Endodermal cell (in vitro differentiated cells): ENCODE data around the gene TEX264. TPM values are rescaled to one million over a fixed set of nuclear protein-coding genes. Genes with fewer than 3 reads are reported as not detected.

Experiments used
- DNase-seq: peaks from one replicate; pipeline ENCODE4 v3.0.0-alpha.2; 2017
- H3K27ac ChIP-seq: 2 replicates; pipeline ENCODE4 v1.5.1; 2013; ENCODE audit warnings: mild to moderate bottlenecking, low read depth, low read length, moderate library complexity
- H3K27me3 ChIP-seq: 2 replicates; pipeline ENCODE4 v1.6.1; 2013; ENCODE audit warnings: mild to moderate bottlenecking, low read length, moderate library complexity; ENCODE audit not compliant: insufficient read depth, control insufficient read depth, poor library complexity, severe bottlenecking
- H3K36me3 ChIP-seq: 2 replicates; pipeline ENCODE4 v1.7.0; 2013; ENCODE audit warnings: mild to moderate bottlenecking, low read length, moderate library complexity; ENCODE audit not compliant: control insufficient read depth, insufficient read depth
- H3K4me1 ChIP-seq: one replicate; pipeline ENCODE4 v1.7.0; 2013; ENCODE audit warnings: low read length; ENCODE audit not compliant: control insufficient read depth, insufficient read depth
- H3K4me3 ChIP-seq: 2 replicates; pipeline ENCODE4 v1.5.1; 2013; ENCODE audit warnings: mild to moderate bottlenecking, low read length, moderate library complexity
- H3K9ac ChIP-seq: 2 replicates; pipeline ENCODE4 v1.6.1; 2013; ENCODE audit warnings: mild to moderate bottlenecking, low read length, moderate library complexity; ENCODE audit not compliant: poor library complexity, severe bottlenecking; ENCODE audit errors: extremely low read depth
- H3K9me3 ChIP-seq: 2 replicates; pipeline ENCODE4 v1.6.1; 2013; ENCODE audit warnings: mild to moderate bottlenecking, low read length, moderate library complexity; ENCODE audit not compliant: control insufficient read depth
- H3K27ac Mint-ChIP-seq: 2 replicates; pipeline ENCODE4 v1.8.0; 2020; ENCODE audit warnings: mixed read lengths
- H3K27me3 Mint-ChIP-seq: 2 replicates; pipeline ENCODE4 v1.8.0; 2021; ENCODE audit warnings: mild to moderate bottlenecking, mixed read lengths; ENCODE audit not compliant: insufficient read depth
- H3K36me3 Mint-ChIP-seq: 2 replicates; pipeline ENCODE4 v1.8.0; 2020; ENCODE audit warnings: low read depth, mixed read lengths
- H3K4me1 Mint-ChIP-seq: 2 replicates; pipeline ENCODE4 v1.8.0; 2020; ENCODE audit warnings: mixed read lengths
- H3K4me3 Mint-ChIP-seq: 2 replicates; pipeline ENCODE4 v1.8.0; 2020; ENCODE audit warnings: mild to moderate bottlenecking, moderate library complexity, mixed read lengths
- H3K9me3 Mint-ChIP-seq: 2 replicates; pipeline ENCODE4 v1.8.0; 2020; ENCODE audit warnings: mild to moderate bottlenecking, mixed read lengths
- WGBS, 2 experiments: methylation state at CpG; one replicate each; pipeline versions ENCODE4 v1.1.5 to v1.1.7; 2013; ENCODE audit warnings: missing lambda C conversion rate in 2 of 2, mixed read lengths in 1 of 2; ENCODE audit not compliant: insufficient coverage in 1 of 2, insufficient read length in 1 of 2; 5-methylcytosine and 5-hydroxymethylcytosine counted together
- total RNA-seq, 2 donors: library from RNA; stranded (reverse); fragmentation: NEBNext Ultra II Directional in 1 of 2; extraction: Animal tissue kit (Norgen Biotek cat#: 25700) in 1 of 2; gene quantifications; 2 replicates in 1 of 2; 3 replicates in 1 of 2; pipeline ENCODE4 v1.2.1, GENCODE V29; 2021
- TF ChIP-seq, protein P1 (sequence below): fragments of 200-600 bp; sonication (generic); conservative IDR thresholded peaks from 2 replicates; pipeline ENCODE4 v1.5.0; 2021; ENCODE audit warnings: antibody characterized with exemption, mild to moderate bottlenecking

The TEX264 gene
- total RNA-seq, 2 donors from 2014 or later = 21.1 to 24.9 TPM

DNA sequence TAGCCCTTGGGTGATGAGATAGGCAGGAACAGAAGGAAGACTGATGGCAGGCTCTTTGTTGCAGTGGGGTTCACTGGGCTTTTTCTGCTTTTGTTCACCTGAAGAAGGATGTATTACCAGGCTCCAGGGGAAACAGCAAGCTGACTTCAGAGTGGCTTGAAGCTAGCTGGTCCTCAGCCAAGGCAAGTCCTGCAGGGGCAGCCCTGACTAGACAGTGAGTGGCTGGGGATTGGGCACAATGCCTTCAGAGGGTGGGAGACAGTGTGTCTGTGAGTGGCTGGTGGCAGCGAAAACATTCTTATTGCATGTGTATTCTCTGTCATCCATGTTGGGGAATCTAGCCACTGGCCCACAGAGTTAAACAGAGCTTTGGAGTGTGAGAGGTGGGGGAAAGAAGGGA, 2.3 kb upstream of the TEX264 start:
- Mint-ChIP-seq H3K27me3 (no peaks in the 10 kb centered on the region), H3K9me3 (no peaks in the 10 kb centered on the region), H3K36me3 (peaks cover 8% of the 10 kb centered on the region), H3K4me1 (peaks cover 37% of the 10 kb centered on the region), H3K27ac (peak overlapping the region; percentile 89), H3K4me3 (no peak overlapping the region)
- DNase-seq = no peak
- H3K36me3 ChIP-seq = peaks cover 20% of the 10 kb centered on the region
- no peaks in the 10 kb centered on the region for H3K27me3 ChIP-seq
- H3K4me3 ChIP-seq = no peak overlapping the region
- H3K27ac ChIP-seq = no peak overlapping the region
- 82% methylated on average over 1 of the region's 1 CpG; no CpG with 5 or more reads in 1 of the 2 experiments for WGBS, 2 experiments
- H3K9me3 ChIP-seq = no peaks in the 10 kb centered on the region
- H3K9ac ChIP-seq = no peak overlapping the region
- TF ChIP-seq, protein P1, sequence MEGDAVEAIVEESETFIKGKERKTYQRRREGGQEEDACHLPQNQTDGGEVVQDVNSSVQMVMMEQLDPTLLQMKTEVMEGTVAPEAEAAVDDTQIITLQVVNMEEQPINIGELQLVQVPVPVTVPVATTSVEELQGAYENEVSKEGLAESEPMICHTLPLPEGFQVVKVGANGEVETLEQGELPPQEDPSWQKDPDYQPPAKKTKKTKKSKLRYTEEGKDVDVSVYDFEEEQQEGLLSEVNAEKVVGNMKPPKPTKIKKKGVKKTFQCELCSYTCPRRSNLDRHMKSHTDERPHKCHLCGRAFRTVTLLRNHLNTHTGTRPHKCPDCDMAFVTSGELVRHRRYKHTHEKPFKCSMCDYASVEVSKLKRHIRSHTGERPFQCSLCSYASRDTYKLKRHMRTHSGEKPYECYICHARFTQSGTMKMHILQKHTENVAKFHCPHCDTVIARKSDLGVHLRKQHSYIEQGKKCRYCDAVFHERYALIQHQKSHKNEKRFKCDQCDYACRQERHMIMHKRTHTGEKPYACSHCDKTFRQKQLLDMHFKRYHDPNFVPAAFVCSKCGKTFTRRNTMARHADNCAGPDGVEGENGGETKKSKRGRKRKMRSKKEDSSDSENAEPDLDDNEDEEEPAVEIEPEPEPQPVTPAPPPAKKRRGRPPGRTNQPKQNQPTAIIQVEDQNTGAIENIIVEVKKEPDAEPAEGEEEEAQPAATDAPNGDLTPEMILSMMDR = no peak
- H3K4me1 ChIP-seq = no peaks in the 10 kb centered on the region

DNA sequence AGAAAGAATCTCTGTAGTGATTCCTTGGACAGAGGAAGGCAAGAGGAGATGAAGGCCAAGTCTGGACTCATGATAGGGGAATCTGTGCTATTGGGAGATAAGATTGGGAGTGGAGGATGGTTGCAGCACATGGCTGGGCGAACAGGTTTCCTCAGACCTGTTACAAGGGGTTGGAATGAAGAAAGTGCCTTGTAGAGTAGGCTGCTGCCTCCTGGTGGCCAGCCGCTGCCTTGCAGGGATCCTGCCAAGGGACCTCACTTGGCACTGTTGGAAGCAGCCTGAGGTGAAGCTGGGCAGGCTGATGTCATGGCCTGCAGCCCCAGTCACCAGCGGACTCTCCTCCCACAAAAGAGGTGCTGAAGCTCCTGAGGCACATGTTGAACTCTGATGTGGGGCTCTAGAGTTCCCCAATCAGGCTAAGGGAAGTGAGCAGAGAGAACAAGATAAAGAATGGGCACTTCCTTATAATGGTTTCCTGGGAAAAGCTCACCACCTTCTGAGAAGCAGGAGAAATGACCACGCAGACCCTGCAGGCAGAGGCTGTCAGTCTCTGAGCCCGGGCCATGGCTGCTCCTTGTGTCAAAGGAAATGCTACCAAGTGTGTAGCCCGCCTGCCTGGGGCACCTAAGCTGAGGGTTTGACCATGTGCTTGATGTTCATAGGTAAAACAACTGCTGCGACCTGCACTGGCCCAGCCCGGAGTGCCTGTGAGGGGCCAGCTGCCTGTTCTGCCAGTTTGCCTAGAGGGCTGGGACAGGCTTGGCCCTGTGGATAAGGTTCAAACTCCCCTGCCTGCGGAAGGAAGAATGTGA, 1.6 kb upstream of the TEX264 start:
- Mint-ChIP-seq H3K36me3 (peaks cover 5% of the 10 kb centered on the region), H3K9me3 (no peaks in the 10 kb centered on the region), H3K27ac (peak overlapping the region; percentile 89), H3K4me1 (peaks cover 37% of the 10 kb centered on the region), H3K4me3 (peak overlapping the region; percentile 28), H3K27me3 (no peaks in the 10 kb centered on the region)
- TF ChIP-seq, protein P1 = peak; percentile 98
- Histone ChIP-seq H3K27me3 (no peaks in the 10 kb centered on the region), H3K4me3 (no peak overlapping the region), H3K36me3 (peaks cover 13% of the 10 kb centered on the region), H3K27ac (no peak overlapping the region), H3K4me1 (no peaks in the 10 kb centered on the region), H3K9ac (no peak overlapping the region), H3K9me3 (no peaks in the 10 kb centered on the region)
- 67 to 69% methylated on average over 9 of the region's 9 CpGs for WGBS, 2 experiments
- peak; percentile 99 for DNase-seq

DNA sequence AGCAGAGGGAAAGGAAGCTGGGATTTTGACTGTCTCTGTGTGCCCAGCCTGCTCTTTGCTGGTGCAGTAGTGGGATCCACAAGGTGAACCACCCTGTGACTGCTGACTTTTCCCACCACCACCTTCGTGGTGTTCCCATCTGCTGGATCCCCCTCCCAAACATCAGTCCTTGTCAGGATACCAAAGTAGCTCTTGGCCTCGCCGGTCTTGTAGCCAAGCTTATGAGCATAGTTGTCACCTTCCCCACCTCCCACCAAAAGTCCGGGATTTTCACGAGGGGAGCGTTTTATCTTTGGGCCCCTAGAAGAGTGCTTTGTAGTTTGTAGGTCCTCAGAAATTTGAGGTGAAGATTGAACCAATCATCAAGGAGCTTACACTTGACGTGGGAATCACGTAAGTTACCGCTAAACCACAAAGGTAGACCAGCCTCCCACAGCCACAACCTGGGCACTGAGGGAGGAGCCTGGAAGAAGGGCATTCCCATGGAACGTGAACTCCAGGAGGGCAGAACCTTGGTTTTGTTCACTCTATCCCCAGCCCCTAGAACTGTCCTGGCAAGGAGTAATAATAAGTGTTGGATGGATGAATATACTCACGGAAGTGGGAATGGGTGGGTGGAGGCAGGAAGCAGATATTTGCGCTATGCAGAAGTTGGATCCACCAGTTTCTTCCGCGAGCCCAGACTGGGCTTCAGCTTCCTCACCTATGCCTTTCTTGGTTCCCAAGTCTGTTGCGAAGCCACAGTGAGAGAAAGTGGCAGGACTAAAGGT, 814 bp upstream of the TEX264 start:
- Histone ChIP-seq H3K9ac (peak overlapping the region; percentile 61), H3K4me3 (peak overlapping the region; percentile 86), H3K4me1 (no peaks in the 10 kb centered on the region), H3K27me3 (no peaks in the 10 kb centered on the region), H3K27ac (no peak overlapping the region), H3K9me3 (no peaks in the 10 kb centered on the region), H3K36me3 (peaks cover 10% of the 10 kb centered on the region)
- H3K27ac Mint-ChIP-seq = no peak overlapping the region
- no peak for DNase-seq
- peaks cover 37% of the 10 kb centered on the region for H3K4me1 Mint-ChIP-seq
- H3K36me3 Mint-ChIP-seq = peaks cover 1% of the 10 kb centered on the region
- peak overlapping the region; percentile 72 for H3K4me3 Mint-ChIP-seq
- no peaks in the 10 kb centered on the region for H3K27me3 Mint-ChIP-seq
- 94 to 95% methylated on average over 7 to 15 of the region's 15 CpGs for WGBS, 2 experiments
- no peaks in the 10 kb centered on the region for H3K9me3 Mint-ChIP-seq
- TF ChIP-seq, protein P1 = no peak
